ENCODE data around the gene OR2T29.
"Not testable (repeated sequence)": the region's sequence is repeated elsewhere in the genome, so short reads cannot be mapped to it uniquely, and the experiment has no call there.

Gene OR2T29, protein sequence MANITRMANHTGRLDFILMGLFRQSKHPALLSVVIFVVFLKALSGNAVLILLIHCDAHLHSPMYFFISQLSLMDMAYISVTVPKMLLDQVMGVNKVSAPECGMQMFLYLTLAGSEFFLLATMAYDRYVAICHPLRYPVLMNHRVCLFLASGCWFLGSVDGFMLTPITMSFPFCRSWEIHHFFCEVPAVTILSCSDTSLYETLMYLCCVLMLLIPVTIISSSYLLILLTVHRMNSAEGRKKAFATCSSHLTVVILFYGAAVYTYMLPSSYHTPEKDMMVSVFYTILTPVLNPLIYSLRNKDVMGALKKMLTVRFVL

GRCh38 chr1:248562672-248563071 lies at the start of gene OR2T29:
TSS of gene OR2T29 (minus strand) at chr1:248562772. CDS start at chr1:248559491, 3,281 bp downstream.
- DNase-seq (ENCODE audit: low read depth in 2 of 2): not testable (repeated sequence)

DNA sequence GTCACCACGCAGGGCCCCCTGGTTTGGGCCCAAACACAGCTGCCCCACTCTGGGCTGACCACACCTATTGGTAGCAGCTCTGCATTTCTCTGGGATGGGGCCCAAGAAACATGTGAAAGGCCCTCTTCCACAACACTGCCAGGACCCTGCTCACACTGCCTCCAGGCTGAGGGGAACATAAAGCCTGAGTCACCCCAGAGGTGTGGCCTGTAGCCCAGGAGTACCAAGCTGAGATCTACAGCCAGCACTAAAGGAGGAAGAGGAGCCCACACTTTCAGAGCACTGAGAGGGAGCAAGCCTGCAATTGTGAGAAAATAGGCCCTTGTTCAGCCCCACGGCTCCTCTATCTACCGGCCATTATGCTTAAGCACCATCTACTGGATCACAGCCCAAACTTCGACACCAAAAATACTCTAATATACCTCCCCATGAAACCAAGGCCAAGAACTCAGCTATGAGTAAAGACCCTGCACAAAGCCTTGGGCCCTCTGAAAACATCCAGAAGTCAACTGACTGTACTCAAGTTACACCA lies 49.4 kb upstream of the OR2T29 start:
- DNase-seq (ENCODE audit: low read depth in 2 of 2): no peak

DNA sequence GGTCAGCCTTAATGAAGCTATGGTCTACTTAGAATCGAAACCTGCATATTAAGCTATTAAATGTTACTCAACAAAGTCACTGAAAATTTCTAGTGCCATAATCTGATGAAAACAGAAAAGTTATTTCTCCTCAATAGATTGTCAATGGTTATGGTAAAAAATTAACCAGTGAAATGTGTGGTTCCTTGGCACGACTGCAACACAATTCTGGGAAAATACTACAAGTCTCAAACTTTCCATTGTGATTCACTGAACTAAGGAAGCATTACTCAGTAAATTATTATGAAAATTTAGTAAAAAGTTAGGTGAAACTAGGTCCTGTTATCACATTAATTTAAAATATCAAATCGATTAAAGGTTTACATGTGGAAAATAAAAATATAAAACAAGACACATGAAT lies 47.7 kb upstream of the OR2T29 start:
- DNase-seq (ENCODE audit: low read depth in 2 of 2): no peak

DNA sequence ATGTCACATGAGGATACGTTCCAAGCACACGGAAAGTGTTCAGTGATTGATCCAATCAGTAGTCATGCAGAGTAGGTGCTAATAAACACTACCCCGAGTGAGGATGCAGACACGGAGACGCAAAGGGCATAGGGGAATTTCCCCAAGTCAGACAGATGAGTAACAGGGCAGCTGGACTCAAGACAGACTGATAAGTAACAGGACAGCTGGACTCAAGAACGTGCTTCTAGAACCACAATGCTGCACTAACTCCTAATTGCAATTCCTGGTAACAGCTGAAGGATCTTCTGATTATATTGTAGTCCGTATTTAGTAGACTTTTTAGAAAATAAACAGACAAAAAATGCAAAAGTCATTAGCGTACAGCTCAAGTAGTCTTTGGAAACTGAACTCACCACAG lies 36.8 kb upstream of the OR2T29 start:
- no peak for DNase-seq (ENCODE audit: low read depth in 2 of 2)

DNA sequence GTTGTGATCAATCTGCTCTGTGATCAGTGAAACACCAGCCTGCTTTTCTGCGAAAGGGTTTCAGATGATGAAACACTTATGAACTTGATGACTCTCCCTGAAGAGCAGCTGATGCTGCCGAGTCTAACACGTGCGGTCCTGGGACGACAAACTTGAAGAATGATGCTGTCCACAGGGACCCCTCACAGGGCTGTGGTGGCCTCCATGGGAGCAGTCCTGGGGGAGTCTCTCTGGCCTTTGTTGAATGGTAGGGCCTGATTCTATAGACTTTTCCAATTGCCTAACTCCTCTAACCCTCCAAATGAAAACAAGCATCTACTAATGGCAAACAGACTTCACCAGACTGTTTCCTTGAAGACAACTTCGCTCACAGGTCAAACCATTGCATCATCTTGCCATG lies 35.0 kb upstream of the OR2T29 start, which contains the start of gene OR2T10:
Gene OR2T10, minus strand, starts transcription at position 112 of the 400 bp plus-strand sequence. CDS start 3,932 bp downstream, outside the sequence.
- no peak for DNase-seq (ENCODE audit: low read depth in 2 of 2)

GRCh38 chr1:248596615-248597014 lies 34.0 kb upstream of the OR2T29 start:
- no peak for DNase-seq (ENCODE audit: low read depth in 2 of 2)

DNA sequence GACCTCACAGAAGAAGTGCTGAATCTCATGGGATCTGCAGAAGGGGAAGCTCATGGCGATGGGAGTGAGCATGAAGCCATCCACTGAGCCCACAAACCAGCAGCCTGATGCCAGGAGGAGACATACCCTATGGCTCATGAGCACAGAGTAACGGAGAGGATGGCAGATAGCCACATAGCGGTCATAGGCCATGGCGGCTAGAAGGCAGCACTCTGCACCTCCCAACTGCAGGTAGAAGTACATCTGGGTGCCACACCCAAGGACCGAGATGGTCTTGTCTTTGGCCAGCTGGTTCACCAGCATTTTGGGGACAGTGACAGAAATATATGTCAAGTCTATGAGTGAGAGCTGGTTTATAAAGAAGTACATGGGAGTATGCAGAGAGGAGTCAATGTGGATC lies 30.7 kb upstream of the OR2T29 start:
- no peak for DNase-seq (ENCODE audit: low read depth in 2 of 2)

GRCh38 chr1:248592655-248593054 lies 30.1 kb upstream of the OR2T29 start:
- no peak for DNase-seq (ENCODE audit: low read depth in 2 of 2)

- DNase-seq (ENCODE audit: low read depth in 2 of 2): no peak
Observed at GRCh38 chr1:248590055-248590454, 27.5 kb upstream of the OR2T29 start.

DNA sequence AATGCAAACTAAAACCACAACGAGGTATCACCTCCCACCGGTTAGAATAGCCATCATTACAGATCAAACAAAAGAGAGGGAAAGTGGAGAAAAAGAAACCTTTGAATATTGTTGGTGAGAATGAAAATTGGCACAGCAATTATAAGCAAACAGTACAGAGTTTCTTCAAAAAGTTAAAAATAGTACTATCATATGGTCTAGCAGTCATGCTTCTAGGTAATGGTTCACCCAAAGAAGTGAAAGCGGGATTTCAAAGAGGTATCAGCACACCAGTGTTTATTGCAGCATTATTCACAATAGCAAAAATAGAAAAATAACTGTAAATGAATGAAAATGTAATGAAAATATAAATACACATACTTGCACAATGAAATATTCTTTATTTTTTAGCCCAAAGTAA lies 26.8 kb upstream of the OR2T29 start:
- DNase-seq (ENCODE audit: low read depth in 2 of 2): no peak

GRCh38 chr1:248585266-248585665 lies 22.7 kb upstream of the OR2T29 start:
- no peak for DNase-seq (ENCODE audit: low read depth in 2 of 2)

GRCh38 chr1:248576260-248576980 lies 13.8 kb upstream of the OR2T29 start:
- no peak for DNase-seq (ENCODE audit: low read depth in 2 of 2)

GRCh38 chr1:248574657-248575056 lies 12.1 kb upstream of the OR2T29 start, which contains the start of gene OR2T34:
TSS of gene OR2T34 (minus strand) at chr1:248574757. CDS start at chr1:248574757, 0 bp downstream.
- DNase-seq (ENCODE audit: low read depth in 2 of 2): not testable (repeated sequence)

DNA sequence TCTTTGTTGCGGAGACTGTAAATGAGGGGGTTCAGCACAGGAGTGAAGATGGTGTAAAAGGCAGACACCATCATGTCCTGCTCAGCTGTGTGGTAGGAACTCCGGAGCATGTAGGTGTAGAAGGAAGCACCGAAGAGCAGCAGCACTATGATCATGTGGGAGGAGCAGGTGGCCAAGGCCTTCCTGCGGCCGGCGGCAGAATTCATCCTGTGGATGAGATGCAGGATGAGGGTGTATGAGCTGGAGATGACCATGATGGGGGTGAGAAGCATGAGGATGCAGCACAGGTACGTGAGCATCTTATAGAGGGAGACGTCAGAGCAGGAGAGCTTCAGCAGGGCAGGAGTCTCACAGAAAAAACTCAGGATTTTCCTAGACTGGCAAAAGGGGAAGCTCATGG lies 11.3 kb upstream of the OR2T29 start:
- not testable (repeated sequence) for DNase-seq (ENCODE audit: low read depth in 2 of 2)

DNA sequence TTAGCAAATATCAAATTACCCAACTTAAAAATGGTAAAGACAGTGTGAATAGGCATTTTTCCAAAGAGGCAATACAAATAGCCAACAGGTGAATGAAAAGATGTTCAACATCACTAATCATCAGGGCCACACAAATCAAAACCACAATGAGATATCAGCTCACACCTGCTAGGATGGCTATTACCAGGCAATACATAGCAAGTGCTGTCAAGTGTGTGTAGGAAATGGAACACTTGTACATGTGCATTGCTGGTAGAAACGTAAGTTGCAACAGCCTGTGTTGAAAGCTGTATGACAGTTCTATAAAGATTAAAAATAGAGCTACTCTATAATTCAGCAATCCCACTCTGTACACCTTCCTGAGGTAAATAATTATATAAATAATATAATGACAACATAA lies 9.5 kb upstream of the OR2T29 start:
- DNase-seq (ENCODE audit: low read depth in 2 of 2): not testable (repeated sequence)

- not testable (repeated sequence) for DNase-seq (ENCODE audit: low read depth in 2 of 2)
Observed at GRCh38 chr1:248570811-248571210, 8.2 kb upstream of the OR2T29 start.

GRCh38 chr1:248569049-248569448 lies 6.5 kb upstream of the OR2T29 start:
- DNase-seq (ENCODE audit: low read depth in 2 of 2): not testable (repeated sequence)

DNA sequence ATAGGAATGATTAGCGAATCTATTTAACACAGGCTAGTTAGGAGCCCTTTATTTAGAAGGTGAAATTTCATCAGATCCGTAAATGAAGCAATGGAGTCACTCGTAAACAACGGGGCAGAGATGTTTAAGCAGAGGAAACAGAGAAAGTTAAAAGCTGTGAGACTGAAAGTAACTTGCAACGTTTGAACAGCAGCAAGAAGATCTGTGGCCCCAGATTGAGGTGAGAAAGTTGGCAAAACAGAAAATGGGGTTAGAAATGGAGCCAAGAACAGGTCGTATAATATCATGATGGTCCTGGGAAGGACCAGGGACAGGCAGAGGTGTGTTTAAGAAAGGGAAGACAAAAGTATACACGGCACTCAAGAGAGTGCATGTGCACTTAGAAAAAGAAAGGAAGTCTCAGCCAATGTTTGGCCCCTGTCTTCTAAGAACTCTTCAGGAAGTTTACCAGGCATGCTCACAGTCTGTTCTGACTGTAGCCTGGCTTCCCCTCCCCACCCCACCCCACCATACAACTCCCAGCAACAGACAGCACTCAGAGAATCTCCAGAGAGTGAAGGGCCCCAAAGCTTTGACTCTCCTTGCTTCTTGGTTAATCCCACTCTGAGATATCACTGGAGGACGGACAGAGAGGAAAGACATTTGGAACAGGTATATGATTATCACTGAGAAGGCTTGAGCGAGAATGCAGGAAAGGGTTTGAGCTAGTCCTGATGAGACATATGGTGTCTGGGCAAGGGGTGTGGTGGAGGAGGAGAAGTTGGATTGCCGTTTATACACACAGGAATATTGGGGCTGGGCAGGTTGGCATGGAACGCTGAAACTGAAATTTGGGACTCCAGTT lies 3.2 kb upstream of the OR2T29 start:
- not testable (repeated sequence) for DNase-seq (ENCODE audit: low read depth in 2 of 2)

- DNase-seq (ENCODE audit: low read depth in 2 of 2): not testable (repeated sequence)
Observed at GRCh38 chr1:248551027-248551426, 11.5 kb downstream of the OR2T29 start.

DNA sequence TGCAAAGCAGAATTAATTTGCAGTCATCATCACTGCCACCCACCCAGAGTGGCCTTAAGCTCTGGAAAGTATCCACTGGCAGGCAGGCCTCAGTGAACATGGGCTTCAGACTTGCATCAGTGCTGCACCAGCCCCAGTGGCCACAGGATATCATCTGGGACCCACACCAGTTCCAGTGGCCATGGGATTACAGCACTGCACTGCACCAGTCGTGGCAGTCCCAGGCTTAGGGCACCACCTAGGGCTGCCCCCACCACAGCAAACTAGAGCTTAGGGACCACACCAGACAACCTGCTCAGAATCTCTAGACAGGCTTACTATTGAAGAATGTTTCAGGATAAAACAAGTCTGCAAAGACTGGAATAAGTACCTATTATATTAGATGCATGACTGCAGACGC lies 15.2 kb downstream of the OR2T29 start:
- not testable (repeated sequence) for DNase-seq (ENCODE audit: low read depth in 2 of 2)

GRCh38 chr1:248537449-248537848 lies 25.1 kb downstream of the OR2T29 start:
- DNase-seq (ENCODE audit: low read depth in 2 of 2): not testable (repeated sequence)

GRCh38 chr1:248521856-248522255 lies 40.7 kb downstream of the OR2T29 start:
- no peak for DNase-seq (ENCODE audit: low read depth in 2 of 2)

All from stimulated activated CD8-positive, alpha-beta memory T cell treated with anti-CD3 and anti-CD28 coated beads, Interleukin-15, amount 100 ng/mL, for 4 hours (primary cell).